ENCODE data around the gene ATP5ME.
"Not testable (repeated sequence)": the region's sequence is repeated elsewhere in the genome, so short reads cannot be mapped to it uniquely, and the experiment has no call there.

The ATP5ME gene

GRCh38 chr4:683982-684622 lies 10.0 kb upstream of the ATP5ME start:
- DNase-seq (ENCODE audit: low spot score) = no peak

- DNase-seq (ENCODE audit: low spot score) = no peak
Observed at GRCh38 chr4:683247-683897, 9.3 kb upstream of the ATP5ME start.

GRCh38 chr4:682490-683172 lies 8.6 kb upstream of the ATP5ME start:
- no peak for DNase-seq (ENCODE audit: low spot score)

- no peak for DNase-seq (ENCODE audit: low spot score)
Observed at GRCh38 chr4:681736-682451, 7.8 kb upstream of the ATP5ME start.

GRCh38 chr4:680928-681645 lies 7.0 kb upstream of the ATP5ME start:
- DNase-seq (ENCODE audit: low spot score) = no peak

- DNase-seq (ENCODE audit: low spot score) = no peak
Observed at GRCh38 chr4:680551-680927, 6.5 kb upstream of the ATP5ME start.

GRCh38 chr4:680091-680490 lies 6.0 kb upstream of the ATP5ME start:
- no peak for DNase-seq (ENCODE audit: low spot score)

- DNase-seq (ENCODE audit: low spot score) = no peak
Observed at GRCh38 chr4:679629-680028, 5.6 kb upstream of the ATP5ME start.

- DNase-seq (ENCODE audit: low spot score) = no peak
Observed at GRCh38 chr4:679104-679481, 5.0 kb upstream of the ATP5ME start.

GRCh38 chr4:678331-679103 lies 4.4 kb upstream of the ATP5ME start:
- DNase-seq (ENCODE audit: low spot score) = no peak

- no peak for DNase-seq (ENCODE audit: low spot score)
Observed at GRCh38 chr4:677431-678293, 3.6 kb upstream of the ATP5ME start.

- DNase-seq (ENCODE audit: low spot score) = no peak
Observed at GRCh38 chr4:676871-677235, 2.8 kb upstream of the ATP5ME start.

GRCh38 chr4:675980-676870 lies 2.1 kb upstream of the ATP5ME start:
- DNase-seq (ENCODE audit: low spot score) = no peak

GRCh38 chr4:675036-675882 lies 1.2 kb upstream of the ATP5ME start:
- no peak for DNase-seq (ENCODE audit: low spot score)

GRCh38 chr4:673349-674091 lies 556 bp downstream of the ATP5ME start:
- DNase-seq (ENCODE audit: low spot score) = no peak

GRCh38 chr4:671769-672168 lies 2.3 kb downstream of the ATP5ME start:
- no peak for DNase-seq (ENCODE audit: low spot score)

GRCh38 chr4:669806-670559 lies 4.1 kb downstream of the ATP5ME start:
- DNase-seq (ENCODE audit: low spot score) = not testable (repeated sequence)

Data from kidney capillary endothelial cell (primary cell).